KOPT-K1 (cell line): ENCODE measurements around the gene SLC2A9.

Experiments
- H3K27ac ChIP-seq: fragments of 200-600 bp; sonication (generic); 2 replicates; pipeline ENCODE4 v1.5.1; 2016; ENCODE audit warnings: antibody characterized with exemption, mild to moderate bottlenecking, low read depth, low read length; ENCODE audit not compliant: poor library complexity, severe bottlenecking
- H3K36me3 ChIP-seq: fragments of 200-600 bp; sonication (generic); 2 replicates; pipeline ENCODE4 v1.5.1; 2017; ENCODE audit warnings: antibody characterized with exemption, mild to moderate bottlenecking, low read length, moderate library complexity; ENCODE audit not compliant: insufficient read depth
- H3K9me3 ChIP-seq: fragments of 200-600 bp; sonication (generic); 2 replicates; pipeline ENCODE4 v1.5.1; 2017; ENCODE audit warnings: antibody characterized with exemption, low read length, mild to moderate bottlenecking; ENCODE audit not compliant: insufficient read depth, poor library complexity, severe bottlenecking

The SLC2A9 gene

GRCh38 chr4:10020871-10021652, at the start of gene SLC2A9:
SLC2A9 (minus strand) TSS chr4:10021497; CDS start chr4:10021429, 68 bp downstream.
- H3K9me3 ChIP-seq = no peaks in the 10 kb centered on the region
- H3K27ac ChIP-seq = no peak within 1 kb of the TSS
- no peaks in the 10 kb centered on the region for H3K36me3 ChIP-seq

GRCh38 chr4:10069075-10069642, 47.9 kb upstream of the SLC2A9 start:
- H3K36me3 ChIP-seq = peaks cover 24% of the 10 kb centered on the region
- H3K27ac ChIP-seq = no peak overlapping the region
- no peaks in the 10 kb centered on the region for H3K9me3 ChIP-seq

- Histone ChIP-seq H3K36me3 (peaks cover 7% of the 10 kb centered on the region; the same call in 1 of the 2 replicates), H3K9me3 (no peaks in the 10 kb centered on the region), H3K27ac (no peak overlapping the region)
Observed at GRCh38 chr4:10066670-10067651, 45.7 kb upstream of the SLC2A9 start.

GRCh38 chr4:10066206-10066605, 44.9 kb upstream of the SLC2A9 start:
- H3K36me3 ChIP-seq = peaks cover 5% of the 10 kb centered on the region; the same call in 1 of the 2 replicates
- no peaks in the 10 kb centered on the region for H3K9me3 ChIP-seq
- H3K27ac ChIP-seq = no peak overlapping the region

- Histone ChIP-seq H3K36me3 (peaks cover 5% of the 10 kb centered on the region; the same call in 1 of the 2 replicates), H3K9me3 (no peaks in the 10 kb centered on the region), H3K27ac (no peak overlapping the region)
Observed at GRCh38 chr4:10063544-10064300, 42.4 kb upstream of the SLC2A9 start.

- H3K36me3 ChIP-seq = peaks cover 5% of the 10 kb centered on the region; the same call in 1 of the 2 replicates
- H3K9me3 ChIP-seq = no peaks in the 10 kb centered on the region
- no peak overlapping the region for H3K27ac ChIP-seq
Observed at GRCh38 chr4:10061650-10062415, 40.5 kb upstream of the SLC2A9 start.

GRCh38 chr4:10058371-10058770, 37.1 kb upstream of the SLC2A9 start:
- no peaks in the 10 kb centered on the region for H3K9me3 ChIP-seq
- no peak overlapping the region for H3K27ac ChIP-seq
- H3K36me3 ChIP-seq = no peaks in the 10 kb centered on the region

- Histone ChIP-seq H3K36me3 (no peaks in the 10 kb centered on the region), H3K9me3 (no peaks in the 10 kb centered on the region), H3K27ac (no peak overlapping the region)
Observed at GRCh38 chr4:10057023-10057395, 35.7 kb upstream of the SLC2A9 start.

GRCh38 chr4:10056334-10057022, 35.2 kb upstream of the SLC2A9 start:
- Histone ChIP-seq H3K36me3 (no peaks in the 10 kb centered on the region), H3K9me3 (no peaks in the 10 kb centered on the region), H3K27ac (no peak overlapping the region)

- H3K9me3 ChIP-seq = no peaks in the 10 kb centered on the region
- H3K36me3 ChIP-seq = no peaks in the 10 kb centered on the region
- no peak overlapping the region for H3K27ac ChIP-seq
Observed at GRCh38 chr4:10055871-10056270, 34.6 kb upstream of the SLC2A9 start.

- Histone ChIP-seq H3K9me3 (no peaks in the 10 kb centered on the region), H3K27ac (no peak overlapping the region), H3K36me3 (no peaks in the 10 kb centered on the region)
Observed at GRCh38 chr4:10054571-10055041, 33.3 kb upstream of the SLC2A9 start.

GRCh38 chr4:10053635-10054453, 32.5 kb upstream of the SLC2A9 start:
- no peak overlapping the region for H3K27ac ChIP-seq
- no peaks in the 10 kb centered on the region for H3K9me3 ChIP-seq
- H3K36me3 ChIP-seq = no peaks in the 10 kb centered on the region
